GM19023 (cell line): Measurements from ENCODE around the gene OR5K4.

Source experiments
- ATAC-seq: cut with Tn5 transposase; IDR thresholded peaks from one replicate; pipeline ENCODE4 v1.9.1; 2021; ENCODE audit warnings: mild to moderate bottlenecking, moderate library complexity; ENCODE audit not compliant: unreplicated experiment

OR5K4 gene

GRCh38 chr3:98353554-98353953 lies at the start of gene OR5K4:
OR5K4 (plus strand) TSS chr3:98353854; CDS start chr3:98353854, 0 bp downstream.
- ATAC-seq, result no peak

GRCh38 chr3:98322101-98322500 lies 31.6 kb upstream of the OR5K4 start:
- no peak for ATAC-seq

GRCh38 chr3:98322686-98323085 lies 31.0 kb upstream of the OR5K4 start:
- ATAC-seq, result no peak

- ATAC-seq, result no peak
Observed at GRCh38 chr3:98323425-98323824, 30.2 kb upstream of the OR5K4 start.

- no peak for ATAC-seq
Observed at GRCh38 chr3:98325055-98325454, 28.6 kb upstream of the OR5K4 start.

- ATAC-seq, result no peak
Observed at GRCh38 chr3:98326105-98326893, 27.4 kb upstream of the OR5K4 start.

- peak; percentile 59 for ATAC-seq
Observed at GRCh38 chr3:98326945-98327344, 26.7 kb upstream of the OR5K4 start.

GRCh38 chr3:98328933-98329332 lies 24.7 kb upstream of the OR5K4 start:
- ATAC-seq, result no peak

GRCh38 chr3:98329392-98330124 lies 24.1 kb upstream of the OR5K4 start:
- peak; percentile 54 for ATAC-seq

GRCh38 chr3:98331329-98331728 lies 22.3 kb upstream of the OR5K4 start:
- ATAC-seq, result no peak

- peak; percentile 84 for ATAC-seq
Observed at GRCh38 chr3:98333989-98334606, 19.6 kb upstream of the OR5K4 start.

- ATAC-seq, result no peak
Observed at GRCh38 chr3:98339031-98339430, 14.6 kb upstream of the OR5K4 start.

GRCh38 chr3:98341758-98342157 lies 11.9 kb upstream of the OR5K4 start:
- no peak for ATAC-seq

- ATAC-seq, result no peak
Observed at GRCh38 chr3:98343647-98344507, 9.8 kb upstream of the OR5K4 start.

GRCh38 chr3:98350082-98350481 lies 3.6 kb upstream of the OR5K4 start:
- ATAC-seq, result no peak

GRCh38 chr3:98359250-98359649 lies 5.6 kb downstream of the OR5K4 start:
- ATAC-seq, result no peak

- ATAC-seq, result peak; percentile 89
Observed at GRCh38 chr3:98359993-98360675, 6.5 kb downstream of the OR5K4 start.

GRCh38 chr3:98360681-98361080 lies 7.0 kb downstream of the OR5K4 start:
- ATAC-seq, result no peak

GRCh38 chr3:98361289-98361688 lies 7.6 kb downstream of the OR5K4 start:
- peak; percentile 49 for ATAC-seq
